MCF 10A (cell line): Measurements from ENCODE around the gene GIPC1. TPM values are rescaled to one million over a fixed set of nuclear protein-coding genes. Genes with fewer than 3 reads are reported as not detected.

ENCODE experiments used
- BruUV-seq: library from RNA; stranded (reverse); fragments of 400-500 nt; replicated peaks from 2 replicates; lab custom pipeline; 2021; lab: Mats Ljungman, UMichigan
- CTCF ChIA-PET: fragments of 300-600 bp; sonication (Branson Sonifier 250); formaldehyde crosslinking; extraction: SDS; loops from one replicate; lab custom pipeline; 2021; ENCODE audit warnings: antibody characterized with exemption, inconsistent platforms; lab: Yijun Ruan, JAX
- POLR2A ChIA-PET: fragments of 300-600, 350-650 bp; sonication (Branson Sonifier 250); formaldehyde crosslinking; extraction: SDS; loops from one replicate; lab custom pipeline; 2020; ENCODE audit warnings: antibody characterized with exemption, inconsistent platforms; lab: Yijun Ruan, JAX
- DNase-seq: peaks from one replicate; pipeline ENCODE4 v3.0.0-alpha.2; 2018; ENCODE audit not compliant: unreplicated experiment
- H3K27ac Mint-ChIP-seq: one replicate; pipeline ENCODE4 v1.8.0; 2022; ENCODE audit warnings: mild to moderate bottlenecking, low read depth, mixed read lengths; ENCODE audit not compliant: unreplicated experiment
- H3K27me3 Mint-ChIP-seq: one replicate; pipeline ENCODE4 v1.8.0; 2022; ENCODE audit warnings: mixed read lengths; ENCODE audit not compliant: insufficient read depth, unreplicated experiment
- H3K36me3 Mint-ChIP-seq: one replicate; pipeline ENCODE4 v1.8.0; 2022; ENCODE audit warnings: mild to moderate bottlenecking, moderate library complexity, mixed read lengths; ENCODE audit not compliant: insufficient read depth, unreplicated experiment
- H3K4me1 Mint-ChIP-seq: one replicate; pipeline ENCODE4 v1.8.0; 2022; ENCODE audit warnings: mixed read lengths; ENCODE audit not compliant: insufficient read depth, unreplicated experiment
- H3K4me3 Mint-ChIP-seq: one replicate; pipeline ENCODE4 v1.8.0; 2022; ENCODE audit warnings: mild to moderate bottlenecking, moderate library complexity, mixed read lengths; ENCODE audit not compliant: unreplicated experiment
- H3K9me3 Mint-ChIP-seq: one replicate; pipeline ENCODE4 v1.8.0; 2022; ENCODE audit warnings: mixed read lengths; ENCODE audit not compliant: unreplicated experiment
- CTCF ChIP-seq: fragments of 200-600 bp; IDR thresholded peaks from one replicate; pipeline ENCODE4 v1.8.0; 2022; ENCODE audit warnings: antibody characterized with exemption, mild to moderate bottlenecking; ENCODE audit not compliant: unreplicated experiment
- intact Hi-C: fragments of 100-400 bp; cut with micrococcal nuclease; formaldehyde crosslinking; loops from 2 replicates; pipeline ENCODE4 v1.14.1; 2022
- total RNA-seq: library from RNA; stranded (reverse); gene quantifications from 2 replicates; pipeline ENCODE4 v1.2.3, GENCODE V29; 2022

The GIPC1 gene
- total RNA-seq, 1 experiment from 2014 or later: 108 TPM

- CTCF ChIA-PET: interaction anchor here (0.6 to 2.0 kb wide), 8 partner anchors 7 to 342 kb away, joined by 3 to 12 read pairs (median 3); no protein-coding TSS in a partner anchor
- intact Hi-C loops: loop anchor here (5.0 kb wide), 2 partner anchors 36 to 111 kb away; no protein-coding TSS in a partner anchor
Observed at GRCh38 chr19:14473073-14473977, 22.6 kb downstream of the GIPC1 start.

GRCh38 chr19:14472202-14472938 lies 23.6 kb downstream of the GIPC1 start:
- Mint-ChIP-seq H3K4me3 (no peak overlapping the region), H3K27ac (no peak overlapping the region), H3K36me3 (peaks cover 46% of the 10 kb centered on the region), H3K4me1 (peaks cover 14% of the 10 kb centered on the region), H3K9me3 (no peaks in the 10 kb centered on the region), H3K27me3 (no peaks in the 10 kb centered on the region)
- POLR2A ChIA-PET: no interaction called here
- TF ChIP-seq CTCF: peak; percentile 98
- BruUV-seq: no TSS peak
- CTCF ChIA-PET: interaction anchor here (0.6 to 2.0 kb wide), 11 partner anchors 8 to 437 kb away, joined by 3 to 12 read pairs (median 3); no protein-coding TSS in a partner anchor
- DNase-seq: peak; percentile 59
- intact Hi-C loops: loop anchor here (5.0 kb wide), 2 partner anchors 35 to 110 kb away; no protein-coding TSS in a partner anchor

More at GRCh38 chr19:14473073-14473977, 22.6 kb downstream of the GIPC1 start:
- POLR2A ChIA-PET: interaction anchor here (0.6 to 0.7 kb wide), 2 partner anchors 12 to 972 kb away, joined by 3 to 4 read pairs; no protein-coding TSS in a partner anchor
- no peak overlapping the region for H3K4me3 Mint-ChIP-seq
- peaks cover 14% of the 10 kb centered on the region for H3K4me1 Mint-ChIP-seq
- no peak overlapping the region for H3K27ac Mint-ChIP-seq
- H3K36me3 Mint-ChIP-seq: peaks cover 46% of the 10 kb centered on the region
- no TSS peak for BruUV-seq
- H3K27me3 Mint-ChIP-seq: no peaks in the 10 kb centered on the region
- TF ChIP-seq CTCF: no peak
- H3K9me3 Mint-ChIP-seq: no peaks in the 10 kb centered on the region
- DNase-seq: no peak

- no peak overlapping the region for H3K4me3 Mint-ChIP-seq
Observed at GRCh38 chr19:14471436-14472187, 24.3 kb downstream of the GIPC1 start.

More at GRCh38 chr19:14471436-14472187, 24.3 kb downstream of the GIPC1 start:
- intact Hi-C loops: loop anchor here (5.0 kb wide), 2 partner anchors 34 to 109 kb away; no protein-coding TSS in a partner anchor
- H3K27me3 Mint-ChIP-seq: no peaks in the 10 kb centered on the region
- no TSS peak for BruUV-seq
- H3K27ac Mint-ChIP-seq: no peak overlapping the region
- TF ChIP-seq CTCF: no peak
- peaks cover 8% of the 10 kb centered on the region for H3K4me1 Mint-ChIP-seq
- no peaks in the 10 kb centered on the region for H3K9me3 Mint-ChIP-seq
- no peak for DNase-seq
- H3K36me3 Mint-ChIP-seq: peaks cover 49% of the 10 kb centered on the region
- ChIA-PET CTCF (interaction anchor here (0.7 to 2.0 kb wide), 7 partner anchors 9 to 436 kb away, joined by 3 to 12 read pairs (median 3); no protein-coding TSS in a partner anchor), POLR2A (no interaction called here)
